GM12878 (cell line): Measurements from ENCODE around the gene EFHD1. TPM values are rescaled to one million over a fixed set of nuclear protein-coding genes. Genes with fewer than 3 reads are reported as not detected.

ENCODE experiments used
- ATAC-seq: fragments of 200-7000 bp; cut with Tn5 transposase; 3 replicates; pipeline ENCODE4 v1.9.1; 2020; ENCODE audit warnings: mild to moderate bottlenecking, moderate library complexity
- BruUV-seq: library from RNA; stranded (reverse); fragments of 400-500 nt; replicated peaks from 2 replicates; lab custom pipeline; 2021; lab: Mats Ljungman, UMichigan
- CTCF ChIA-PET: fragments of 300-600 bp; sonication (Branson Sonifier 250); formaldehyde crosslinking; extraction: SDS; loops from one replicate; lab custom pipeline; 2021; ENCODE audit warnings: inconsistent platforms; lab: Yijun Ruan, JAX
- POLR2A ChIA-PET: fragments of 350-600 bp; formaldehyde crosslinking; extraction: SDS; loops from one replicate; lab custom pipeline; 2021; ENCODE audit warnings: inconsistent platforms; lab: Charles Lee
- RAD21 ChIA-PET: fragments of 300-600 bp; sonication (Branson Sonifier 250); formaldehyde crosslinking; loops from one replicate; lab custom pipeline; 2023; ENCODE audit warnings: antibody characterized with exemption; ENCODE audit not compliant: unreplicated experiment; lab: Charles Lee
- SMC1A ChIA-PET: fragments of 300-600 bp; sonication (Branson Sonifier 250); formaldehyde crosslinking; loops from one replicate; lab custom pipeline; 2023; ENCODE audit not compliant: unreplicated experiment, uncharacterized antibody; lab: Charles Lee
- DNase-seq: peaks from one replicate; pipeline ENCODE4 v3.0.0-alpha.2; 2011; ENCODE audit warnings: low read depth, low spot score
- FAIRE-seq: peaks from 3 replicates; lab custom pipeline; 2011; peaks lifted over from hg19 to GRCh38; lab: Jason Lieb, UNC
- H2AFZ ChIP-seq: 2 replicates; pipeline ENCODE4 v1.6.0; 2011; ENCODE audit warnings: low read depth, low read length, control low read depth; ENCODE audit not compliant: control insufficient read depth
- H3K27ac ChIP-seq: 2 replicates; pipeline ENCODE4 v1.5.1; 2011; ENCODE audit warnings: control low read depth; ENCODE audit not compliant: control insufficient read depth, insufficient read depth
- H3K27me3 ChIP-seq, 2 experiments: replicated peaks in 1 of 2; 2 replicates each; pipeline versions ENCODE4 v1.6.0 to v1.6.1; 2011; ENCODE audit warnings: low read length in 1 of 2; ENCODE audit not compliant: control insufficient read depth in 2 of 2, insufficient read depth in 2 of 2
- H3K36me3 ChIP-seq, 2 experiments: 2 replicates each; pipeline ENCODE4 v1.5.1; 2011; ENCODE audit warnings: low read length in 1 of 2; ENCODE audit not compliant: control insufficient read depth in 2 of 2, insufficient read depth in 2 of 2
- H3K4me1 ChIP-seq: 2 replicates; pipeline ENCODE4 v1.6.1; 2011; ENCODE audit warnings: mild to moderate bottlenecking, low read length, moderate library complexity, mixed read lengths; ENCODE audit not compliant: control insufficient read depth, insufficient read depth
- H3K4me2 ChIP-seq: 2 replicates; pipeline ENCODE4 v1.6.0; 2011; ENCODE audit warnings: control low read depth; ENCODE audit not compliant: control insufficient read depth, insufficient read depth
- H3K4me3 ChIP-seq: fragments of 200-600 bp; sonication (generic); 2 replicates; pipeline ENCODE4 v1.5.1; 2016
- H3K79me2 ChIP-seq: 2 replicates; pipeline ENCODE4 v1.6.0; 2011; ENCODE audit warnings: low read length; ENCODE audit not compliant: control insufficient read depth, insufficient read depth
- H3K9ac ChIP-seq: 2 replicates; pipeline ENCODE4 v1.8.0; 2011; ENCODE audit warnings: low read length, control low read depth, mixed read lengths; ENCODE audit not compliant: control insufficient read depth, insufficient read depth
- H3K9me3 ChIP-seq: replicated peaks from 3 replicates; pipeline ENCODE4 v1.5.1; 2011; ENCODE audit warnings: mild to moderate bottlenecking, low read length; ENCODE audit not compliant: control insufficient read depth, insufficient read depth
- H4K20me1 ChIP-seq: 2 replicates; pipeline ENCODE4 v1.6.0; 2011; ENCODE audit not compliant: control insufficient read depth, insufficient read depth
- ASH2L ChIP-seq: fragments of 300-600, 200-600 bp; sonication (generic); IDR thresholded peaks from 2 replicates; pipeline ENCODE4 v1.6.1; 2017; ENCODE audit warnings: low read depth, mild to moderate bottlenecking, borderline replicate concordance
- CREM ChIP-seq: IDR thresholded peaks from 2 replicates; pipeline ENCODE4 v1.6.1; 2014; ENCODE audit warnings: antibody characterized with exemption, low read depth
- GATAD2B ChIP-seq: fragments of 450-650 bp; conservative IDR thresholded peaks from 2 replicates; pipeline ENCODE4 v1.6.1; 2017; ENCODE audit warnings: low read depth, mild to moderate bottlenecking, moderate library complexity
- KDM1A ChIP-seq: fragments of 200-600 bp; sonication (generic); IDR thresholded peaks from 2 replicates; pipeline ENCODE4 v1.6.1; 2016; ENCODE audit warnings: borderline replicate concordance
- MXI1 ChIP-seq: fragments of 150-350 bp; IDR thresholded peaks from 2 replicates; pipeline ENCODE4 v1.6.1; 2011; ENCODE audit warnings: low read depth, mild to moderate bottlenecking, inconsistent platforms, low read length, improper control_type of control experiment
- NBN ChIP-seq: fragments of 450-650 bp; IDR thresholded peaks from 2 replicates; pipeline ENCODE4 v1.6.1; 2016
- NFYB ChIP-seq: IDR thresholded peaks from 2 replicates; pipeline ENCODE4 v1.6.1; 2011; ENCODE audit warnings: low read depth, mild to moderate bottlenecking, low read length, improper control_type of control experiment, moderate library complexity; ENCODE audit not compliant: insufficient read depth
- RAD51 ChIP-seq: fragments of 450-650 bp; IDR thresholded peaks from 2 replicates; pipeline ENCODE4 v1.6.1; 2016; ENCODE audit warnings: moderate library complexity, mild to moderate bottlenecking, inconsistent platforms
- RUNX3 ChIP-seq: IDR thresholded peaks from 2 replicates; pipeline ENCODE4 v1.6.1; 2012; ENCODE audit warnings: low read length, inconsistent platforms
- SIN3A ChIP-seq: IDR thresholded peaks from 2 replicates; pipeline ENCODE4 v1.6.1; 2012; ENCODE audit warnings: low read depth, low read length, improper control_type of control experiment
- SRF ChIP-seq, 2 experiments: IDR thresholded peaks; 2 replicates each; pipeline ENCODE4 v1.6.1; 2011; ENCODE audit warnings: low read depth in 2 of 2, low read length in 2 of 2, mild to moderate bottlenecking in 1 of 2, moderate library complexity in 1 of 2
- STAT3 ChIP-seq: IDR thresholded peaks from 2 replicates; pipeline ENCODE4 v1.6.1; 2011; ENCODE audit warnings: low read depth, low read length, improper control_type of control experiment
- YBX1 ChIP-seq: fragments of 450-650 bp; IDR thresholded peaks from 2 replicates; pipeline ENCODE4 v1.6.1; 2016; ENCODE audit warnings: antibody characterized with exemption
- ZBED1 ChIP-seq: IDR thresholded peaks from 2 replicates; pipeline ENCODE4 v1.6.1; 2016; ENCODE audit warnings: borderline replicate concordance
- ZNF24 ChIP-seq: fragments of 450-650 bp; IDR thresholded peaks from 2 replicates; pipeline ENCODE4 v1.6.1; 2017; ENCODE audit warnings: antibody characterized with exemption, mild to moderate bottlenecking
- ZZZ3 ChIP-seq: IDR thresholded peaks from 2 replicates; pipeline ENCODE4 v1.6.1; 2011; ENCODE audit warnings: low read depth; ENCODE audit not compliant: control insufficient read depth, insufficient read length
- WGBS: methylation state at CpG from one replicate; pipeline ENCODE4 v1.1.6; 2016; ENCODE audit warnings: low lambda C conversion rate; ENCODE audit not compliant: insufficient replicate concordance, insufficient coverage; ENCODE audit errors: missing lambda C conversion rate; 5-methylcytosine and 5-hydroxymethylcytosine counted together
- in situ Hi-C: fragments of 300-500 bp; cut with MboI; formaldehyde crosslinking; loops from 9 replicates; pipeline ENCODE4 v1.14.3; 2018; ENCODE audit warnings: mixed read lengths
- intact Hi-C: fragments of 100-400 bp; cut with micrococcal nuclease; formaldehyde crosslinking; loops from one replicate; pipeline ENCODE4 v1.14.2; 2022; ENCODE audit not compliant: unreplicated experiment
- polyA plus RNA-seq, 11 experiments: library from polyadenylated mRNA; depleted of rRNA in 4 of 11; unstranded in 6 of 11; stranded (reverse) in 5 of 11; fragments of >200 nt; fragmentation: Nextera tagmentation in 4 of 11; fragmentation: Illumina TruSeq in 1 of 11; extraction: Ambion mirVana in 4 of 11; extraction: Trizol in 1 of 11; gene quantifications; 1 replicate in 1 of 11; 2 replicates in 10 of 11; pipeline versions ENCODE4 v1.2.1 to v1.2.3, GENCODE V29; 2011 to 2016; ENCODE audit warnings: inconsistent platforms in 2 of 11, missing spikeins in 2 of 11, low read depth in 1 of 11
- total RNA-seq, 4 experiments: library from RNA; depleted of rRNA in 3 of 4; stranded (reverse); fragments of >200 nt in 3 of 4; fragmentation: Illumina TruSeq in 1 of 4; extraction: Trizol in 1 of 4; gene quantifications; 2 replicates each; pipeline versions ENCODE4 v1.2.1 to v1.2.3, GENCODE V29; 2013 to 2021
- TF ChIP-seq, protein P1 (sequence below): IDR thresholded peaks from 2 replicates; pipeline ENCODE4 v1.6.1; 2012; ENCODE audit warnings: low read depth, low read length, improper control_type of control experiment
- TF ChIP-seq, protein P2 (sequence below): IDR thresholded peaks from 2 replicates; pipeline ENCODE4 v1.6.1; 2011; ENCODE audit warnings: borderline replicate concordance, low read depth, mild to moderate bottlenecking, moderate library complexity, mixed read lengths, low read length; ENCODE audit not compliant: insufficient read depth; ENCODE audit errors: extremely low read length

Gene EFHD1
- total and polyA plus RNA-seq, 10 of the 15 experiments (the other 5 are each of a cell fraction or from before 2014, with no cell fraction given), result 0.07 TPM; not detected in 9

DNA sequence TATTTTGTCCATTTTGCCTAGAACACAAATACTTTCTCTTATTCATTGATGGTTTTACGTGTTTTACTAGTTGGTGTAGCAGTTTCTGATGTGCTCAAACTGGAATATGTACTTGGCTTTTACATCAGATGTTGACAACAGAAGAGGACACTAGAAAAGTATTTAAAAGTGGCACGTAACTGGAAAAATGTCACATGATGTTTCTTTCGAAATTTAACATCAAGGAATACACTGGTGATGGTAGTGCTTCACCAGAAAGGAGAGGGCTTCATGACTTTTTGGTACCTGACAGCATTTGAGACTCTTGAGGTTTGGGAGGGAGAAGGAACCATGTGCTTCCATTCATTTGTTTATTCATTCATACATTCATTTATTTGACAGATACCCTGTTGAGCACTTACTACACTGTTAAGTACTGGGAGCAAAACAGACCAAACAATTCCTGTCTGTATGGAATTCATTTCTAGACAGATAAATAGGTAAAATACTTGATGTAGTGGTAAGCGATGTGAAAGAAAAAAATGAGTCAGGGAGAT is 65.2 kb downstream of the EFHD1 start:
- peaks cover 51% of the 10 kb centered on the region for H3K79me2 ChIP-seq
- intact Hi-C loops (no loop called here), in situ Hi-C loops (no loop called here)
- 51% methylated on average over 4 of the region's 4 CpGs for WGBS
- peak overlapping the region; percentile 87 for H3K4me2 ChIP-seq
- no peak overlapping the region for H2AFZ ChIP-seq
- no peaks in the 10 kb centered on the region for H3K27me3 ChIP-seq
- ChIA-PET POLR2A (interaction anchor here (0.5 to 1.1 kb wide), 2 partner anchors 11 to 123 kb away, joined by 3 to 4 read pairs; no protein-coding TSS in a partner anchor), RAD21 (no interaction called here), CTCF (interaction anchor here (1.4 kb wide), 1 partner anchor 21 kb away, joined by 3 read pairs; no protein-coding TSS in a partner anchor), SMC1A (interaction anchor here (0.7 kb wide), 1 partner anchor 648 kb away, joined by 3 read pairs; no protein-coding TSS in a partner anchor)
- H3K9me3 ChIP-seq, result no peaks in the 10 kb centered on the region
- peak overlapping the region; percentile 87 for H3K4me3 ChIP-seq
- DNase-seq (no peak), ATAC-seq (no peak), FAIRE-seq (no peak)
- H4K20me1 ChIP-seq, result no peaks in the 10 kb centered on the region
- peak overlapping the region; percentile 89; the same call in 1 of the 2 replicates for H3K9ac ChIP-seq
- peaks cover 4% of the 10 kb centered on the region; the same call in 1 of the 2 replicates for H3K4me1 ChIP-seq
- TF ChIP-seq, protein P1, sequence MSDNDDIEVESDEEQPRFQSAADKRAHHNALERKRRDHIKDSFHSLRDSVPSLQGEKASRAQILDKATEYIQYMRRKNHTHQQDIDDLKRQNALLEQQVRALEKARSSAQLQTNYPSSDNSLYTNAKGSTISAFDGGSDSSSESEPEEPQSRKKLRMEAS, result no peak
- TF ChIP-seq CREM (no peak), YBX1 (no peak), ASH2L (no peak), RUNX3 (peak; percentile 6; the same call in 1 of the 2 replicates), STAT3 (0 out of 2 replicates have a peak, but pooled peaks have one; percentile 30), SIN3A (no peak), NFYB (no peak), RAD51 (no peak), GATAD2B (no peak), ZZZ3 (no peak), KDM1A (no peak), MXI1 (0 out of 2 replicates have a peak, but pooled peaks have one; percentile 49), NBN (no peak), ZBED1 (no peak), SRF (IDR thresholded peaks at IDR 0.05; ENCODE audit: low read depth in 2 of 2, low read length in 2 of 2) (no peak), ZNF24 (peak; percentile 79)
- TF ChIP-seq, protein P2, sequence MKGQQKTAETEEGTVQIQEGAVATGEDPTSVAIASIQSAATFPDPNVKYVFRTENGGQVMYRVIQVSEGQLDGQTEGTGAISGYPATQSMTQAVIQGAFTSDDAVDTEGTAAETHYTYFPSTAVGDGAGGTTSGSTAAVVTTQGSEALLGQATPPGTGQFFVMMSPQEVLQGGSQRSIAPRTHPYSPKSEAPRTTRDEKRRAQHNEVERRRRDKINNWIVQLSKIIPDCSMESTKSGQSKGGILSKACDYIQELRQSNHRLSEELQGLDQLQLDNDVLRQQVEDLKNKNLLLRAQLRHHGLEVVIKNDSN, result no peak
- peaks cover 0 to 3% of the 10 kb centered on the region in 2 experiments; a peak in 1 of 4 replicates for H3K36me3 ChIP-seq
- BruUV-seq, result TSS peak; percentile 66
- 0 out of 2 replicates have a peak overlapping the region, but pooled peaks have one; percentile 2 for H3K27ac ChIP-seq
